Activated CD4-positive, CD25-positive, alpha-beta regulatory T cell treated with anti-CD3 and anti-CD28 coated beads, Interleukin-2, amount 50 U/mL, for 72 hours (primary cell): Measurements from ENCODE around the gene DNAH2.

Source experiments
- DNase-seq: peaks from one replicate; pipeline ENCODE4 v3.0.0; 2021

The DNAH2 gene

DNA sequence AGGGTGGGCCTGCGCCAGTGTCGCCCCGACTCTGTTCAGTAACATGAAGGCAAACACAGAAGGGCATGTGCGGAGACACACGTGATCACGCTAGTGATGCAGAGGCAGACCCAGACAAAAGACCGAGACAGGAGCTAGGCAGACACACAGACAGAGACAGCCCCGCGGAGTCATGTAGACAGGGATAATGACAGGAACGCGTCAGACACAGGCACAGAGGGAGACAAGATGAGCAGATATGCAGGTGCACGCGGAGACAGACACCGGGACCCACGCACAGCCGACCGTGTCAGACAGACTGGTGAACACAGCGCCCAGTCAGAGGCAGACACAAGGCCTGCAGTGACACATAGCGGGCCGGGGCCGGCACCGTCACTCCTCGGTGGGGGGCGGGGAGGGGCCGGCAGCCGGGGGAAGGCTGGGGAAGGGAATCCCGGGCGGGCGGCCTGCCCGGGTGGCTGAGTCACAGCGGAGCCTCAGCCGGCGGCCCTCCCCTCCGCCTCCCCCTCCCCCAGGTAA is 123.9 kb downstream of the DNAH2 start:
- peak; percentile 81 for DNase-seq

DNA sequence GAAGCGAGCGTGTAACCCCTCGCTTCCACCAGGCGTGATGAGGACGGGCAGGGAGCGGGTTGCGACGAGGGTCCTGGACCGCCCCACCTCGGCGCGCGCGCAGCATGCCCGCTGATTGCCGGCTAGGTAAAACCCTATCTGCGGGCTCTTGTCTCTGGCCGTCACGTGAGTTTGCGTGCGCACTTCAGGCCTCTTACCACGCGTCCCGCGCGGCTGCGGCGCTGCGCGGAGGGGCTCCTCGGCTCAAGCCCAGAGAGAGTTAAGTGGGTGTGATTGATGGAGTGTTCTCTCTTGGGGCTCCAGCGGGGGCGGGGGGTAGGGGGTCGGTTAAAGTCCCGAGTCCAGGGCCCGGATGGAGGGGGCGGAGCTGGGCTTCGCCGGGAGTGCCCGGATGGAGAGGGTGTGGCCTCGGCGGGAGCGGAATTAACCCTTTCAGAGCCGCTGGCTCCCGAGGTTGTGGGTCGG is 124.4 kb downstream of the DNAH2 start:
- DNase-seq: peak; percentile 83

DNA sequence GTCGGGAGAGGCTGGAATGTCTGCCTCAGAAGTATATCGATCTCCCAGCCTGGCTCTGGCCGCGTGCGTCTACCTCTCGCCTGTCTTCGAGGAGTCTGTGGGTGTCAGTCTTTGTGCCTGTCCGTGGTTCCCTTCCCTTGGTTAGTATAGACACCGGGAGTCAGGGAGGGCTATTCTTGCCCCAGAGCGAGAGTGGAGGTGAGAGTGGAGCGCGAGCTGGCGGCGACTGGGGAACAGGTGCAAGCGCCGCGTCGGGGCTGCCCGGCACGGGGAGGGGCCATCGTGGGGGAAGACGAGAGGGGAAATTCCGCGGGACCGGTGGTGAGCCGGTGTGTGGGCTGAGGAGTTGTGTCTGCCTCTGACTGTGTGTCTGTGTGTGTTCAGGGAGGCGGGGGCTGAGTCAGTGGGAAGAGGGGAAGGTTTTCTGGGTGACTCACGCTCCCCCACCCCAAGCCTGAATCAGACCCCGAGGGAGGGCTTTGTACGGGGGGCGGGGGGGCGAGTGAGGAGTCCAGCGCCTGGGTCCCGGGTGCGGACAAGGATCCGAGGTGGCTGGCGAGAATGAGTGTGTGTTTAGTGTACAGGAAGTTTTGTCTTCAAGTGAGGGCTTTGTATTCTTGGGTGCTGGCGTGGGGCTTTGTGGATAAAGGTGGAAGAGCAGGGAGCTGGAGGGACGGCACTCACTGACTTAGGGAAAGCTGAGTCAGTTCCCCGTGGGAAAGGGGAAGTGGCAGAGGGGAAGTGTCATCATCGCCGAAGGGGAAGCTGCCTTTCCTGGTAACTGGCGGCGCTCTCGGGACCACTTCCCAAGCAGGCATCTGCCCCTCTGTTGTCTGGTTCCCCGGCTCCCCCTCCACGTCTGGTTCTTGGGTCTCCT is 125.1 kb downstream of the DNAH2 start:
- peak; percentile 92 for DNase-seq

DNA sequence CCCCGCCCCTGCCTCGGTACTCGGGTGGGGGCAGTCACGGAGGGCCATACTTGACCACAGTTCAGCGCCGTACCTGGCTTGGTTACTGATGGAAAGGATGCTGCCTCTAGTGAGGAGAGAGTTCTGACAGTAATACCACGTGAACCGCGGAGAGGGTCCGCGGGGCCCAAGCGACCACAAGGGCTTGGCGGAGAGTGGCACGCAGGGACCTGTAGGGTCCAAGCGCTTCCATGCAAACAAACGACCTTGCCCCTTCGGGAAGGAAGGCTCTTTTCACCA is 125.7 kb downstream of the DNAH2 start:
- peak; percentile 64 for DNase-seq

DNA sequence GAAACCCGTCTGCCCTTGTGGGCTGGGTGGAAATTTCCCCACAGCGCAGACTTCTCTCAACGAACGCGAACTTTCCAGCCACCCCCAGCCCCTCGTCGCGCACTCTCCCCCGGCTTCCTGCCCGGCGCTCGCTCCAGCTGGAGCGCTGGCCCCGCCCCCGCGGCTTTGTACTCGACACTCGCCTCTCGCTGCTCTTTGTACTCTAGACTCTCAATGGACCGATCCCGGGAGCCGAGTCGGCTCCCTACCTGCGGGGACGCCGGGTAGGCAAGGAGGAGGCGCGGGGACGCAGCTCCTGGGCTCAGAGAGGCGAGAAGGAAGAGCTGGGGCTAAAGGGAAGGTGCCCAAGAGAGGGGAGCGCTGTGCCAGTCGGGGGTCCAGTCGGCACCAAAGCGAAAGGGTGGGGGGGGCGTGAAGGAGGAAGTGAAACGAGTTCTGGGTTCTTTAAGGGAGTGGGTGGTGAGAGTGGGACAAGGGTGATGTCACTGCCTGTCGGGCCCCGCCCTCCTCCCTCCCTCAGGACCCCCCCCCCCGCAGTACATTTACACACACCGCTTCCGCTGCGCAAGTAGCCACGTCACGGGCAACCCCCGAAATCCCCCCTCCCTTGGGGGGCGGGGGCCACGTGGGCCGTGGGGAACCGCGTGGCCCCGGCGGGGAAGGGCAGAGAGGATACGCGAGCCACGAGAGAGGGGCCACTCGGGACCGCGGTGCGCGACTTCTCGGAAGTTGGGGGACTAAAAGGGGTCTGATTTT is 126.2 kb downstream of the DNAH2 start:
- DNase-seq: peak; percentile 78

DNA sequence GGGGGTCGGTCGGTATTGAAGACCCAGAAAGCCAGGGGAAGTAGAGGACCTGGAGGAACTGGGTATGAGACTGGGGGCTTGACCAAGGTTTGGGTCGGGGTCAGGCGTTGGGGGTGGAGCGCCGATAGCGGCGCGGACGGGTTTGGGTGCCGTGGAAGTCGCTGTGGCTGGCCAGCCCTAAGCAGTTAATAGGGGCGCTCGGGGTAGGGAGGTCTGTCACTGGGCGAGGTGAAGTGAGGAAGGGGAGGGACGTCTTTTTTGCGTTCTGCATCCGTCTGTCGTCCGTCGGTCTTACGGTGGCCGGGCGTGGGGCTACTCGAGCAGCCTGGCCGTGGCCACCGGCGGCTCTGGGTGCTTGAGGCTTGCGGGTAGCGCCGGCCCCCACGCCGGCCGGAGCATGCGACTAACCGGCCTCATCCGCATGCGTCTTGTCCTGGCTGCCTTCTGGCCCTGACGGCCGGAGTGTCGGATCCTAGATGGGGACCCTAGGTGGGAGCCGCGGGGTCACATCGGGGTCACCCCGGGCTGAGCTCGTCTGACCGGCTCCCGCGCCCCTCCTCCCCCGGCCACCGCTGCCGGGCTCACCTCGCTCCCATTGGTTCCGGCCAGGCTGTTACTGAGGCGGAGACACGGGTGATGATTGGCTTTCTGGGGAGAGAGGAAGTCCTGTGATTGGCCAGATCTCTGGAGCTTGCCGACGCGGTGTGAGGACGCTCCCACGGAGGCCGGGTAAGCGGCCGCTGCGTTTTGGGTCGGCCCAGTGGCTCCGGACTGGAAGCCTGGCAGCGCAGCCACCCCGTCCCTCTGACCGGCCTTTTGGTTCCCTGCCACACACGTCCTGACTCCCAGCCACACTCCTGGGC is 127.0 kb downstream of the DNAH2 start:
- peak; percentile 82 for DNase-seq

DNA sequence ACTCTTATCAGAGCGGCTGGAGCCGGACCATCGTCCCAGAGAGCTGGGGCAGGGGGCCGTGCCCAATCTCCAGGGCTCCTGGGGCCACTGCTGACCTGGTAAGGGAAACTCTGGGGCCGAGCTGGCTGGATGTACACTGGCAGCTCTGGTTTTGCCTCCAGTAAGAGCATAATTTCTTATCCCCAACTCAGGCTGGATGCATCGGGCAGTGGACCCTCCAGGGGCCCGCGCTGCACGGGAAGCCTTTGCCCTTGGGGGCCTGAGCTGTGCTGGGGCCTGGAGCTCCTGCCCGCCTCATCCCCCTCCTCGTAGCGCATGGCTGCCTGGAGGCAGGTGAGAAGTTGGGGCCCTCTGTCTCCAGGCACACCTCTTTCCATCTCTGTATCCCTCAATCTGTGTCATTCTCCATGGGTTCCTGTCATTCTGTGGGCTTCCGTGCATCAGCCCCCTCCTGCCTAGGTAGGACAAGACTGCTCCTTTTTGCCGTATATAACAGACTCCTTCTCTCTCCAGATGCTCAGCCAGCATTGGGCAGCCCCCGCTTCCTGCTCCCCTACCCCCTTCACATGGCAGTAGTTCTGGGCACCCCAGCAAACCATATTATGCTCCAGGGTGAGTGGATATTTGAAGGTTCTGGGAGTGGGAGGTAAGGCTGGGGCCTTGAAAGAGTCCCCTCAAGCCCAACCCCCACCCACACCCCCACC is 128.0 kb downstream of the DNAH2 start:
- DNase-seq: no peak

DNA sequence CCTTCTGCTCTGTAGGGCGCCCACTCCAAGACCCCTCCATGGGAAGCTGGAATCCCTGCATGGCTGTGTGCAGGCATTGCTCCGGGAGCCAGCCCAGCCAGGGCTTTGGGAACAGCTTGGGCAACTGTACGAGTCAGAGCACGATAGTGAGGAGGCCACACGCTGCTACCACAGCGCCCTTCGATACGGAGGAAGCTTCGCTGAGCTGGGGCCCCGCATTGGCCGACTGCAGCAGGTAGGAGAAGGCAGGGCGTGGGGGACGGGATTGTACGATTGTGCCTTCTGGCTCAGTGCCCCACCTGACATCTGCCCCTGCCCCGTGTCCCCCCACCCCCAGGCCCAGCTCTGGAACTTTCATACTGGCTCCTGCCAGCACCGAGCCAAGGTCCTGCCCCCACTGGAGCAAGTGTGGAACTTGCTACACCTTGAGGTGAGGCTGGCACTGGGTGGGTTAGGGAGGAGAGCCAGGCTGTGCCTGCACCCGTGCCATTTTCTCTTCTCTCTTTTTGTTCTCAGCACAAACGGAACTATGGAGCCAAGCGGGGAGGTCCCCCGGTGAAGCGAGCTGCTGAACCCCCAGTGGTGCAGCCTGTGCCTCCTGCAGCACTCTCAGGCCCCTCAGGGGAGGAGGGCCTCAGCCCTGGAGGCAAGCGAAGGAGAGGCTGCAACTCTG is 128.7 kb downstream of the DNAH2 start:
- no peak for DNase-seq

DNA sequence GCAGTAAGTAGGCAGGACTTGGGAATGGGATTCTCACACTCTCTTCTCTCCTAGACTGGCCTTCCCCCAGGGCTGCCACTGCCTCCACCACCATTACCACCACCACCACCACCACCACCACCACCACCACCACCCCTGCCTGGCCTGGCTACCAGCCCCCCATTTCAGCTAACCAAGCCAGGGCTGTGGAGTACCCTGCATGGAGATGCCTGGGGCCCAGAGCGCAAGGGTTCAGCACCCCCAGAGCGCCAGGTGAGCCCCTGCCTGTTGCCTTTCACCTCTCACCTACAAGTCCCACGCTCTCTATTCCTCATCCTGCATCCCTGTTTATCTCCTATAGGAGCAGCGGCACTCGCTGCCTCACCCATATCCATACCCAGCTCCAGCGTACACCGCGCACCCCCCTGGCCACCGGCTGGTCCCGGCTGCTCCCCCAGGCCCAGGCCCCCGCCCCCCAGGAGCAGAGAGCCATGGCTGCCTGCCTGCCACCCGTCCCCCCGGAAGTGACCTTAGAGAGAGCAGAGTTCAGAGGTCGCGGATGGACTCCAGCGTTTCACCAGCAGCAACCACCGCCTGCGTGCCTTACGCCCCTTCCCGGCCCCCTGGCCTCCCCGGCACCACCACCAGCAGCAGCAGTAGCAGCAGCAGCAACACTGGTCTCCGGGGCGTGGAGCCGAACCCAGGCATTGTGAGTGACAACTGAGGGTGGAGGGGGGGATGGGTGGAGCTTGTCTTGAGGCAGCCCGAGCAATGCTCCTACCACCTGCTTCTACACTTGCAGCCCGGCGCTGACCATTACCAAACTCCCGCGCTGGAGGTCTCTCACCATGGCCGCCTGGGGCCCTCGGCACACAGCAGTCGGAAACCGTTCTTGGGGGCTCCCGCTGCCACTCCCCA is 129.5 kb downstream of the DNAH2 start:
- DNase-seq: no peak

DNA sequence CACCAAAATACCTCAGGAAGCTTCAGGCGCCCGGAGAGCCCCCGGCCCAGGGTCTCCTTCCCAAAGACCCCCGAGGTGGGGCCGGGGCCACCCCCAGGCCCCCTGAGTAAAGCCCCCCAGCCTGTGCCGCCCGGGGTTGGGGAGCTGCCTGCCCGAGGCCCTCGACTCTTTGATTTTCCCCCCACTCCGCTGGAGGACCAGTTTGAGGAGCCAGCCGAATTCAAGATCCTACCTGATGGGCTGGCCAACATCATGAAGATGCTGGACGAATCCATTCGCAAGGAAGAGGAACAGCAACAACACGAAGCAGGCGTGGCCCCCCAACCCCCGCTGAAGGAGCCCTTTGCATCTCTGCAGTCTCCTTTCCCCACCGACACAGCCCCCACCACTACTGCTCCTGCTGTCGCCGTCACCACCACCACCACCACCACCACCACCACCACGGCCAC is 130.6 kb downstream of the DNAH2 start:
- DNase-seq: no peak

DNA sequence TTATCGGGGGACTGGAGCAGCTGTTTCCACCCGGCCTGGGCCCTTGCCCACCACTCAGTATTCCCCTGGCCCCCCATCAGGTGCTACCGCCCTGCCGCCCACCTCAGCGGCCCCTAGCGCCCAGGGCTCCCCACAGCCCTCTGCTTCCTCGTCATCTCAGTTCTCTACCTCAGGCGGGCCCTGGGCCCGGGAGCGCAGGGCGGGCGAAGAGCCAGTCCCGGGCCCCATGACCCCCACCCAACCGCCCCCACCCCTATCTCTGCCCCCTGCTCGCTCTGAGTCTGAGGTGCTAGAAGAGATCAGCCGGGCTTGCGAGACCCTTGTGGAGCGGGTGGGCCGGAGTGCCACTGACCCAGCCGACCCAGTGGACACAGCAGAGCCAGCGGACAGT is 131.2 kb downstream of the DNAH2 start:
- no peak for DNase-seq

DNA sequence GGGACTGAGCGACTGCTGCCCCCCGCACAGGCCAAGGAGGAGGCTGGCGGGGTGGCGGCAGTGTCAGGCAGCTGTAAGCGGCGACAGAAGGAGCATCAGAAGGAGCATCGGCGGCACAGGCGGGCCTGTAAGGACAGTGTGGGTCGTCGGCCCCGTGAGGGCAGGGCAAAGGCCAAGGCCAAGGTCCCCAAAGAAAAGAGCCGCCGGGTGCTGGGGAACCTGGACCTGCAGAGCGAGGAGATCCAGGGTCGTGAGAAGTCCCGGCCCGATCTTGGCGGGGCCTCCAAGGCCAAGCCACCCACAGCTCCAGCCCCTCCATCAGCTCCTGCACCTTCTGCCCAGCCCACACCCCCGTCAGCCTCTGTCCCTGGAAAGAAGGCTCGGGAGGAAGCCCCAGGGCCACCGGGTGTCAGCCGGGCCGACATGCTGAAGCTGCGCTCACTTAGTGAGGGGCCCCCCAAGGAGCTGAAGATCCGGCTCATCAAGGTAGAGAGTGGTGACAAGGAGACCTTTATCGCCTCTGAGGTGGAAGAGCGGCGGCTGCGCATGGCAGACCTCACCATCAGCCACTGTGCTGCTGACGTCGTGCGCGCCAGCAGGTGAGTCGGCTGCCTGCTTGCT is 131.7 kb downstream of the DNAH2 start:
- DNase-seq: no peak

DNA sequence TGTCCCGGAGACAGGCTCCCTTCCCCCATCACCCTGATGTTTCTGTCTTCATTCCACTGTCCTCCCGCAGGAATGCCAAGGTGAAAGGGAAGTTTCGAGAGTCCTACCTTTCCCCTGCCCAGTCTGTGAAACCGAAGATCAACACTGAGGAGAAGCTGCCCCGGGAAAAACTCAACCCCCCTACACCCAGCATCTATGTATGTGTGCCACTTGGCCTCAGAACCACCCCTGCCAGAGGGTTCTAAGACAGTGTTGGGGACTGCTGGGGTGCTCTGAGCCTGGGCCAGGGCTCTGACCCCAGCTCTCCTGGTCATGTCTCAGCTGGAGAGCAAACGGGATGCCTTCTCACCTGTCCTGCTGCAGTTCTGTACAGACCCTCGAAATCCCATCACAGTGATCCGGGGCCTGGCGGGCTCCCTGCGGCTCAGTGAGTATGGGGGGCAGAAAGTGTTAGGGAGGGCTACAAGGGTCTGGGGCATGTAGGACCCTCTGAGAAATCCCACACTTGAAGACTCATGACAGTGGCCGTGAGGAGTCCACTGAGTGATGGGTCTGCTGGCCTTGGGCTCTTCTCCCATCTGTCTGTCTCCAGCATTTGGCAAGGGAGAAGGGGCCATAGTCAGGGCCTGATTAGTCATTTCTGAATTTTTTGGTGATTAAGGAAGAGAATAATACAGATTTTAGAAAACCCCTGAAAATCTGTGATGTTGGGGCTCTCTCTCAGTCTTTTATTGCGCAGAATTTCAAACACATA is 132.4 kb downstream of the DNAH2 start:
- no peak for DNase-seq

DNA sequence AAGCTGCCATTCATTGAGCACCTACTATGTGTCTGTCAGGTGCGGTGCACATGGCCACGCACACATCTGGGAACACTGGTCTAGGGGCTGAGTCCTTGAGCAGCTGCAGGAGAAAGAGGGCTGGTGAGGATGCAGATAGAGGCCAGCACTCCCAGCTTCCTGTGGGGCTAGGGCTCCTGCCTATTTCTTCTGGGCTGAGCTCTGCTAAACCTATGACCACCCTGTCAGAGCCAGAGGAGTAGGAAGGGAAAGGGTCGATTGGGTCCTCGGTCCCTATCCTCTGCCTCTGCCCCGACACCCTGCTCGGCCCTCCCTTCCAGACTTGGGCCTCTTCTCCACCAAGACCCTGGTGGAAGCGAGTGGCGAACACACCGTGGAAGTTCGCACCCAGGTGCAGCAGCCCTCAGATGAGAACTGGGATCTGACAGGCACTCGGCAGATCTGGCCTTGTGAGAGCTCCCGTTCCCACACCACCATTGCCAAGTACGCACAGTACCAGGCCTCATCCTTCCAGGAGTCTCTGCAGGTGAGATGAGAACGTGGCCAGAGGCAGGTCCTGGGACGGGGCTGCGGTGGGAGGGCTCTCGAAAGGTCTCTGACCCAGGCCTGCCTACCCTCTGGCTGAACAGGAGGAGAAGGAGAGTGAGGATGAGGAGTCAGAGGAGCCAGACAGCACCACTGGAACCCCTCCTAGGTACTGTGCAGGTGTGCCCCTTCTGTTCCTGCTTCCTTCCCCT is 133.3 kb downstream of the DNAH2 start:
- no peak for DNase-seq

DNA sequence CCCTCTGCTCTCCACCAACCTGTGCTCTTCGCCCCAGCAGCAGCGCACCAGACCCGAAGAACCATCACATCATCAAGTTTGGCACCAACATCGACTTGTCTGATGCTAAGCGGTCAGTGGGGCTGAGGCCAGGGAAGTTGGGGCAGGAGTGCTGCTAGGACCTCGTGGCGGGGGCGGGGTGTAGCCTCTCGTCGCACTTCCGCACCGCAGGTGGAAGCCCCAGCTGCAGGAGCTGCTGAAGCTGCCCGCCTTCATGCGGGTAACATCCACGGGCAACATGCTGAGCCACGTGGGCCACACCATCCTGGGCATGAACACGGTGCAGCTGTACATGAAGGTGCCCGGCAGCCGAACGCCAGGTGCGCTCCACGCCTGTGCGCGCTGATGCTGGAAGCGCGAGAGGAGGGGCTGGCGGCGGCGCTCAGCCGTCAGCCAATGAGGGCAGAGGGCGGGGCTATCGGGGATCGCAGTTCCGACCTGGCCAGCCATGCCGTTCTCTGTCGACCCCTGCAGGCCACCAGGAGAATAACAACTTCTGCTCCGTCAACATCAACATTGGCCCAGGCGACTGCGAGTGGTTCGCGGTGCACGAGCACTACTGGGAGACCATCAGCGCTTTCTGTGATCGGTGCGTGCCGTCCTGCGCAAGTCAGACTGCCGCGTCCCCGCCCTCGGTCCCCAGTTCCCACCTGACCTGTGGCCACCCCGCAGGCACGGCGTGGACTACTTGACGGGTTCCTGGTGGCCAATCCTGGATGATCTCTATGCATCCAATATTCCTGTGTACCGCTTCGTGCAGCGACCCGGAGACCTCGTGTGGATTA is 134.1 kb downstream of the DNAH2 start:
- DNase-seq: peak; percentile 95

DNA sequence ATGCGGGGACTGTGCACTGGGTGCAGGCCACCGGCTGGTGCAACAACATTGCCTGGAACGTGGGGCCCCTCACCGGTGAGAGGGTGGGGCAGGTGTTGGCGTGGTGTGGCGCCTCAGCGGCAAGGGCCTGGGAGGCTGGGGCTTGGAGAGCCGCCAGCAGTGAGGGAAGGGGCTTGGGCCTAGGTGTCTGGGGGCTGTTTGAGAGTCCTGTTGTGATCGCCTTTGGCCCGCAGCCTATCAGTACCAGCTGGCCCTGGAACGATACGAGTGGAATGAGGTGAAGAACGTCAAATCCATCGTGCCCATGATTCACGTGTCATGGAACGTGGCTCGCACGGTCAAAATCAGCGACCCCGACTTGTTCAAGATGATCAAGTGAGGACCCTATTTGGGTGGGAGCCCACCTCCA is 134.7 kb downstream of the DNAH2 start:
- no peak for DNase-seq

DNA sequence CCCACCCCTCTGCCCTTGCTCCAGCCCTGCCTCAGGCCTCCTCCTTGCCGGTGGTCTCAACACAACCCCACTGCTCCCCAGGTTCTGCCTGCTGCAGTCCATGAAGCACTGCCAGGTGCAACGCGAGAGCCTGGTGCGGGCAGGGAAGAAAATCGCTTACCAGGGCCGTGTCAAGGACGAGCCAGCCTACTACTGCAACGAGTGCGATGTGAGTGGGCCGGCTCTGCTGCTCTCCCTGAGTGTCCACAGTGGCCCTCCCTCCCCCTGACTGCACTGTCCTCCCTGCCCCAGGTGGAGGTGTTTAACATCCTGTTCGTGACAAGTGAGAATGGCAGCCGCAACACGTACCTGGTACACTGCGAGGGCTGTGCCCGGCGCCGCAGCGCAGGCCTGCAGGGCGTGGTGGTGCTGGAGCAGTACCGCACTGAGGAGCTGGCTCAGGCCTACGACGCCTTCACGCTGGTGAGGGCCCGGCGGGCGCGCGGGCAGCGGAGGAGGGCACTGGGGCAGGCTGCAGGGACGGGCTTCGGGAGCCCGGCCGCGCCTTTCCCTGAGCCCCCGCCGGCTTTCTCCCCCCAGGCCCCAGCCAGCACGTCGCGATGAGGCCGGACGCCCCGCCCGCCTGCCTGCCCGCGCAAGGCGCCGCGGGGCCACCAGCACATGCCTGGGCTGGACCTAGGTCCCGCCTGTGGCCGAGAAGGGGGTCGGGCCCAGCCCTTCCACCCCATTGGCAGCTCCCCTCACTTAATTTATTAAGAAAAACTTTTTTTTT is 135.6 kb downstream of the DNAH2 start:
- no peak for DNase-seq
